ENCODE data around the gene SOX8. TPM values are rescaled to one million over a fixed set of nuclear protein-coding genes. Genes with fewer than 3 reads are reported as not detected.

SOX8 gene
- polyA plus RNA-seq, 6 donors from 2014 or later: not detected

- Mint-ChIP-seq H3K27me3 (no peaks in the 10 kb centered on the region), H3K9me3 (peaks cover 0 to 4% (median 0%) of the 10 kb centered on the region in 7 donors), H3K36me3 (peaks cover 7 to 23% of the 10 kb centered on the region in 2 donors), H3K4me1 (peaks cover 6 to 23% (median 19%) of the 10 kb centered on the region in 3 donors), H3K27ac (peak overlapping the region in 2 of 6 donors; percentile 56 to 63), H3K4me3 (no peak overlapping the region)
- ATAC-seq (ENCODE audit: low read depth in 2 of 2) (no peak), DNase-seq (no peak)
Observed at GRCh38 chr16:962901-963814, 18.4 kb upstream of the SOX8 start.

- DNase-seq: no peak
- Mint-ChIP-seq H3K9me3 (peaks cover 0 to 4% (median 0%) of the 10 kb centered on the region in 7 donors), H3K4me3 (no peak overlapping the region), H3K27ac (no peak overlapping the region), H3K4me1 (peaks cover 12 to 27% (median 19%) of the 10 kb centered on the region in 3 donors), H3K27me3 (no peaks in the 10 kb centered on the region), H3K36me3 (peaks cover 7 to 23% of the 10 kb centered on the region in 2 donors)
- no peak for ATAC-seq (ENCODE audit: low read depth in 2 of 2)
Observed at GRCh38 chr16:963913-964312, 17.7 kb upstream of the SOX8 start.

DNA sequence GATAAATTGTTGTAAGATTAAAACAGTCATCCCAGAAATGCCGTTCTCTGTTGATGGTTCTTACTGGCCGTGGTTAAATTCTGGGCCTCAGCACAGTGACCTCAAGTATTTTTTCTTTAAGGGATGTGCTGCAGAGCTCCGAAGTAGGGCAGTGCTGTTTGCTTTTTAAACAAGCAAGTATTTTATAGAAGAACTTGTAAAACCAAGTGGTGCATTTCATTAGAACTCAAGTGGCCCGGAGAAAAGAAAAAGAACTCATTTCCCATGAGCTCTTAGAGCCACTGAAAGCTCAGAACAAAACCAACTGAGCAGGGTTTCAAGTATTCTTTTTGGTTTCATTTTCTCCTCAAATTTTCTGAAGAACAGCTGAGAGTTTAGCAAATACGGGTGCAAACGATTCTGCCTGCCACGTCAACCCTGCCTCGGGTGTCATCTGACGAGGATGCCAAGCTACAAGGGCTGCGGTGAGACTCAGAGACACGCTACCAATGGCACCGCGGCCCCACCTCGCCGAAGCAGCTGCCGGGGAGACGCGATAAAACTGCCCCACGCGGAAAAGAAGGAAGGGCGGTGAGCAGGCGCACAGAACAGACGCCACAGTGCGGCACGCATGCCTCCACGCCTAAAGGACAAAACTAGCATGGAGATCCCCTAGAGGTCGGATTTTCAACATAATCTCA is 17.1 kb upstream of the SOX8 start:
- ATAC-seq (ENCODE audit: low read depth in 2 of 2) (no peak), DNase-seq (no peak)
- H3K4me1 Mint-ChIP-seq: peaks cover 12 to 27% (median 17%) of the 10 kb centered on the region in 3 donors
- peaks cover 7 to 23% of the 10 kb centered on the region in 2 donors for H3K36me3 Mint-ChIP-seq
- H3K4me3 Mint-ChIP-seq: peak overlapping the region in 1 of 8 donors; percentile 33
- H3K27ac Mint-ChIP-seq: no peak overlapping the region
- no peaks in the 10 kb centered on the region for H3K27me3 Mint-ChIP-seq
- peaks cover 0 to 4% (median 0%) of the 10 kb centered on the region in 7 donors for H3K9me3 Mint-ChIP-seq

DNA sequence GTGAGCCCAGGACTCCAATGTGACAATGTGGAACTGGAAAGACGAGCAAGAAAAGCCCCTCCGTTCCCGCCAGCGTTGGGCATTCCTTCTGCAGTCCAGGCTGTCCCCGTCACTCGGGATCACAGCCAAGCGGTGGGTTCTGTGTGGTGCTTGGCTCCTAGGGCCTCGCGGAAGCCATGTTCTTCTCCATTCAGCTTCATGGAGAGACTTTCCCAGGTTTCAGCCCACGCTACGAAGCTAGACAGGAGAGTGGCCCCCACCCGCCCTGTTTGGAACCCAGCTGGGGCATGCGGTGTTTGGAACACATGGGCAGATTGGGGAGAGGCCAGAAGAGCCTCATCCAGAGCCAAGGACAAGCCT is 16.6 kb upstream of the SOX8 start:
- no peak overlapping the region for H3K27ac Mint-ChIP-seq
- H3K4me3 Mint-ChIP-seq: no peak overlapping the region
- ATAC-seq (ENCODE audit: low read depth in 2 of 2): no peak
- no peak for DNase-seq
- H3K27me3 Mint-ChIP-seq: no peaks in the 10 kb centered on the region
- H3K36me3 Mint-ChIP-seq: peaks cover 7 to 23% of the 10 kb centered on the region in 2 donors
- H3K4me1 Mint-ChIP-seq: peaks cover 12 to 27% (median 15%) of the 10 kb centered on the region in 3 donors
- H3K9me3 Mint-ChIP-seq: peaks cover 0 to 4% (median 0%) of the 10 kb centered on the region in 7 donors

DNA sequence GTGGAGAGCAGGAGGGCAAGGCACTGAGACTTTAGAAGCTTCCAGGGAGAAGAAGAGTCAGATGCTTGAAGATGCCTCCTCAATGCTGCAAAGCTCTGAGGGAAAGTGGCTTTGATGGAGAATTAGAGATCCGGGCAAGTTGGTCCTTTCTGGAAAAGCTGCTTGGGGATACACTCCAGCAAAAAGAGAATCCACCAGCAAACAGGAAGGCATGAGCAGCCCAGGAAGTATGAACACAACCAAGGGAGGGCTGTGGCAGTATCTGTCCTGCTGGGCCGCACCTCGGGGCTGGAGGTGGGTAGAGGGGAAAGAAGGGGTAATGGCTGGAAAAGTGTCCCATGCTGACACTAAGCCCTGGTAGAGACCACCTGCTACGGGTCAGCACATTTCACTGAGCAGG is 16.1 kb upstream of the SOX8 start:
- H3K4me3 Mint-ChIP-seq: no peak overlapping the region
- no peaks in the 10 kb centered on the region for H3K27me3 Mint-ChIP-seq
- ATAC-seq (ENCODE audit: low read depth in 2 of 2) (no peak), DNase-seq (no peak)
- peaks cover 7 to 23% of the 10 kb centered on the region in 2 donors for H3K36me3 Mint-ChIP-seq
- peaks cover 12 to 27% (median 15%) of the 10 kb centered on the region in 3 donors for H3K4me1 Mint-ChIP-seq
- peaks cover 0 to 4% (median 0%) of the 10 kb centered on the region in 7 donors for H3K9me3 Mint-ChIP-seq
- peak overlapping the region in 1 of 6 donors; percentile 63 for H3K27ac Mint-ChIP-seq

- peaks cover 7 to 23% of the 10 kb centered on the region in 2 donors for H3K36me3 Mint-ChIP-seq
- H3K27me3 Mint-ChIP-seq: no peaks in the 10 kb centered on the region
- peak overlapping the region in 1 of 6 donors; percentile 83 for H3K27ac Mint-ChIP-seq
- no peak for DNase-seq
- H3K4me3 Mint-ChIP-seq: no peak overlapping the region
- H3K4me1 Mint-ChIP-seq: peaks cover 12 to 27% (median 15%) of the 10 kb centered on the region in 3 donors
- ATAC-seq (ENCODE audit: low read depth in 2 of 2): no peak
- peaks cover 0 to 4% (median 0%) of the 10 kb centered on the region in 7 donors for H3K9me3 Mint-ChIP-seq
Observed at GRCh38 chr16:966035-966434, 15.5 kb upstream of the SOX8 start.

DNA sequence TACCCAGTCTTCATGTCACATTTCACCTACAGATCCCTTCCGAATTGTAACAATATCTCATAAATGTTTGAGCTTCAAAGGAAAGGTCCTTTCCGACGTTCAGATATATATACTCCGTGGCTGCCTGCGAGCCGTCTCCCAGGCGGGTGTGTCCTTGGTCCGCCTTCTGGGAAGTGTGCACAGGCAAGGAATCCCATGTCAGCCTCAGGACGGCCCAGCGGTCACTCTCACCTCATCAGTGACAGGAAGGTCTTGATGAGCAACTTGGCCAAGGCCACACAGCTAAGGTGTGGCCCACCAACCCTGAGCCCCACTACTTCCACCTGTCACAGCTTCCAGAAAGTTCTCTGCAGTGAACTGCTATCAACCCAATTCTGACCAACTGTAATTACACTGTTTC is 15.1 kb upstream of the SOX8 start:
- H3K27ac Mint-ChIP-seq: no peak overlapping the region
- H3K27me3 Mint-ChIP-seq: no peaks in the 10 kb centered on the region
- no peak for DNase-seq
- H3K4me1 Mint-ChIP-seq: peaks cover 12 to 27% (median 15%) of the 10 kb centered on the region in 3 donors
- H3K4me3 Mint-ChIP-seq: no peak overlapping the region
- H3K36me3 Mint-ChIP-seq: peaks cover 7 to 23% of the 10 kb centered on the region in 2 donors
- peaks cover 0 to 4% (median 0%) of the 10 kb centered on the region in 7 donors for H3K9me3 Mint-ChIP-seq
- no peak for ATAC-seq (ENCODE audit: low read depth in 2 of 2)

- H3K4me1 Mint-ChIP-seq: peaks cover 15 to 27% (median 15%) of the 10 kb centered on the region in 3 donors
- ATAC-seq (ENCODE audit: low read depth in 2 of 2): no peak
- H3K9me3 Mint-ChIP-seq: peaks cover 0 to 4% (median 0%) of the 10 kb centered on the region in 7 donors
Observed at GRCh38 chr16:967077-967541, 14.5 kb upstream of the SOX8 start.

DNA sequence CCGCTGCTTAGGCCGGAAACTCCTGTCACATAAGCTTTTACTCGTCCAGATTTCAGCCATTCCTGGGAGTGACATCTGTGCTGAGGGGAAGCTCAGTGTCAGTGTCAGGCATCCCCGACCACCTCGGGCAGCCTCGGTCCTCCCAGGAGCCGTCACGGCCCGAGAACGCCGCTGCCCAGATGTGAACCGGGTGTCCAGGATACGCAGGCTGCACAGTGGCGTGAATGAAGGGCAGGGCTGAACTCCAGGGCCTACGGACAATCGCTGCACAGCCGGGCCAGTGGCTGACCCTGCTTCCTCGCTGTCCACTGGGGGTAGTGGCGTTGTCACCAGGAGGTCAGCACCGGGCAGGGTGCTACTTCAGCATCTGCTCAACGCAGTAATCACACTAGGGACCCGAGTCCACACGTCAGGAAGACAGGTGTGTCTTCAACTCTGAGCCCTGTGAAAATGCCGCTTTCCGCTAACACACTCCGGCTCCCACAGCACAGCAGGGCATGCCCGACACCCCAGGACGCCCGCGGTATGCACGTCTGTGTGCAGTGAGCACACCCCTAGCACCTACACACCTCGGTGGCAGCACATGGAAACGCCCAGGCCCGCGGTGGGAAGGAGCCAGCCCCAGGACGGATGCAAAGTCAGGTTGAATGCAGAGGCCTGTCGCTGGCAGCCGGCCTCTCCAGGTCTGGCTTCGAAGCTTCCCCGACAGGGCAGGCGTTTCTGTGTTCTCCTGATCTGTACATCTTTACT is 13.8 kb upstream of the SOX8 start:
- Mint-ChIP-seq H3K27ac (peak overlapping the region in 2 of 6 donors; percentile 29 to 44), H3K9me3 (peaks cover 0 to 4% (median 0%) of the 10 kb centered on the region in 7 donors), H3K4me3 (peak overlapping the region in 3 of 8 donors; percentile 29 to 89 (median 77)), H3K4me1 (peaks cover 15 to 27% (median 15%) of the 10 kb centered on the region in 3 donors), H3K36me3 (peaks cover 7 to 23% of the 10 kb centered on the region in 2 donors), H3K27me3 (no peaks in the 10 kb centered on the region)
- no peak for DNase-seq
- ATAC-seq (ENCODE audit: low read depth in 2 of 2): no peak

More at GRCh38 chr16:967077-967541, 14.5 kb upstream of the SOX8 start:
- no peaks in the 10 kb centered on the region for H3K27me3 Mint-ChIP-seq
- no peak overlapping the region for H3K4me3 Mint-ChIP-seq
- no peak for DNase-seq
- no peak overlapping the region for H3K27ac Mint-ChIP-seq
- H3K36me3 Mint-ChIP-seq: peaks cover 7 to 23% of the 10 kb centered on the region in 2 donors

- ATAC-seq (ENCODE audit: low read depth in 2 of 2): no peak
- Mint-ChIP-seq H3K27ac (no peak overlapping the region), H3K4me1 (peaks cover 11 to 23% (median 12%) of the 10 kb centered on the region in 3 donors), H3K27me3 (no peaks in the 10 kb centered on the region), H3K9me3 (peaks cover 0 to 4% (median 0%) of the 10 kb centered on the region in 7 donors), H3K36me3 (peaks cover 7 to 23% of the 10 kb centered on the region in 2 donors), H3K4me3 (peak overlapping the region; percentile 46 to 89 (median 74))
- DNase-seq: no peak
Observed at GRCh38 chr16:968620-969019, 12.9 kb upstream of the SOX8 start.

GRCh38 chr16:969508-970385 is 11.8 kb upstream of the SOX8 start:
- peaks cover 7 to 20% of the 10 kb centered on the region in 2 donors for H3K36me3 Mint-ChIP-seq
- peaks cover 0 to 4% (median 0%) of the 10 kb centered on the region in 7 donors for H3K9me3 Mint-ChIP-seq
- H3K4me1 Mint-ChIP-seq: peaks cover 9 to 17% (median 10%) of the 10 kb centered on the region in 3 donors
- ATAC-seq (ENCODE audit: low read depth in 2 of 2) (no peak), DNase-seq (no peak)
- H3K4me3 Mint-ChIP-seq: peak overlapping the region; percentile 67 to 90 (median 76)
- H3K27me3 Mint-ChIP-seq: no peaks in the 10 kb centered on the region
- peak overlapping the region in 3 of 6 donors; percentile 62 to 83 (median 66) for H3K27ac Mint-ChIP-seq

GRCh38 chr16:970386-970765 is 11.2 kb upstream of the SOX8 start:
- Mint-ChIP-seq H3K27ac (peak overlapping the region in 1 of 6 donors; percentile 78), H3K27me3 (no peaks in the 10 kb centered on the region), H3K36me3 (peaks cover 5 to 14% of the 10 kb centered on the region in 2 donors), H3K4me3 (peak overlapping the region; percentile 67 to 89 (median 80)), H3K4me1 (peaks cover 6 to 10% (median 9%) of the 10 kb centered on the region in 3 donors), H3K9me3 (peaks cover 0 to 4% (median 0%) of the 10 kb centered on the region in 7 donors)
- ATAC-seq (ENCODE audit: low read depth in 2 of 2): no peak
- no peak for DNase-seq

All from naive B cell (primary cell).